GM18907 (cell line): ENCODE results near the gene SUPT16H.

ENCODE experiments used
- ATAC-seq: cut with Tn5 transposase; IDR thresholded peaks from one replicate; pipeline ENCODE4 v1.9.1; 2021; ENCODE audit warnings: mild to moderate bottlenecking, moderate library complexity; ENCODE audit not compliant: unreplicated experiment

SUPT16H gene

GRCh38 chr14:21369949-21370679, 13.7 kb downstream of the SUPT16H start:
- no peak for ATAC-seq

DNA sequence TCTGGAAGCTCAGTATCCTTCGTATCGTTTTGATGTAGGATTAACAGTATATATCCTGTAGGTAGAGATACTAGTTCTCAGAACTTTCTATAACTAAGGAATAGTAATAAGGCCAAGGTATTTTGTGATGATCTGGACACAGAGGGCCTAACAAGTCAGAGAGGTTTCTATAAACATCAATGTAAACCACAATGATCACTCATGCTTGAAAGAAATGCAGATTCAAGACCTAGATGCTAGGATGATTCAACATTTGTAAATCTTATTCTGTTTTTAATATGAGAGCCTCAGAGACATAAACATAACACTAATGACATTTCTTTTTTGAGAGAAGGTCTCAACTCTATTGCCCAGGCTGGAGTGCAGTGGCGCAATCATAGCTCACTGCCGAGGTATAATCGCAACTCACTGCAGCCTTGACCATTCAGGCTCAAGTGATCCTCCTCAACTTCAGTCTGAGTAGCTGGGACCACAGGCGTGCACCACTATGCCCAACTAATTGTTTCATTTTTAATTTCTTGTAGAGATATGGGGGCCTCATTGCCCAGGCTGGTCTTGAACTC, 16.2 kb downstream of the SUPT16H start:
- no peak for ATAC-seq

- no peak for ATAC-seq
These were observed 27.3 kb downstream of the SUPT16H start for GRCh38 chr14:21356511-21356910.

DNA sequence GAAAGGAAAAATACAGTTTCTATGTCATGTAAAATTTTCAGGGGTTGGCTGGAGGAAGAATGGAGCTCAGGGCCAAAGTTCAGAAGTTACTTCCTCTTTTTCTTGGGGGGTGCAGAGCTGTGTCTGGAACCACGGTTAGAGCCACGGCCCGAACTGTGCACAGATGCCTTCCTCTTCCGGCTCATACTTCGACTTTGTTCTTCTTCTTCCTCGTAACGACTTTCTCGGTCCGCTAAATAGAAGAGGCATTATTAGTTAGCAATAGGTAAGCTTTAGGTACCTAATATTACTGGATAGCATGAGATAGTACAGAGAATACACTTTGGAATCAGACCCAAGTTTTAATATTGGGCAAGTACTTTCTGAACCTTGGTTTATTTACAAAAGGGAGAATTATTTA, 31.2 kb downstream of the SUPT16H start:
- no peak for ATAC-seq

DNA sequence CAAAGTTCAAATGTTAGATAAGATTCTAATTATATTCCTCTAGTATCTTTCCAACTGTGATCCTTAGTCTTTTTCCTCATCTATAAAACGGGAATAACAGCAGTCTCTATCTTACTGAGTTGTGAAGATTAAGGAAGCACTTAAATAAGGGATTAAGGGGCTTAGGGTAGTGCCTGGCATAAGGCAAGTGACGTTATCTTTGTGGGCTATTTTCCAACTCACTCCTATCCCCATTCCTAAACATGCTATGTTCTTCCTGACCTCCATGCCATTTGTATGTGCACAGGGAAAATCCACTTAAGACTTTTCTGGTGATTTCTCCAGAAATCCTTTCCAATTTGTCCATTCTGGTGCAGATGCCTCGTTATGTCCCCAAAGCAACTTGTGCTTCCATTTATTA, 33.3 kb downstream of the SUPT16H start:
- no peak for ATAC-seq

DNA sequence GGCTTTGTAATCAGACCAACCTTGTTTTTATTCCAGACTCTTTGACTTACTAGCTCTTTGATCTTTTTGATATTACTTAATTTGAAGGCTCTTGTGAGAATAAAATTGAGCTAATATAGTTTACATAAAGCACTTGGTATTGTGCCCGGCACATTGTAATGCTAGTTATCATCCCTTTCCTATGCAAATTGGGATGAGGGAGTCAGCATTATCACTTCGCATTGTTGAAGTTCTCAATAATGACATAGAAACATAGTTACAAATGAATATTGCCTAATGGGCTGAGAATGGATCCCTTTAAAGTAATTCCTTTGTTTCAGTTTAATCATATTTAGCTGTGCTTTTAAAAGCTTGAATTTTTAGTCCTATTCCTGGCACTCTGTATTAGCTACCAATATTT, 36.6 kb downstream of the SUPT16H start:
- no peak for ATAC-seq

- no peak for ATAC-seq
These were observed 37.2 kb downstream of the SUPT16H start for GRCh38 chr14:21346532-21347135.

- no peak for ATAC-seq
These were observed 40.6 kb downstream of the SUPT16H start for GRCh38 chr14:21343035-21343794.

DNA sequence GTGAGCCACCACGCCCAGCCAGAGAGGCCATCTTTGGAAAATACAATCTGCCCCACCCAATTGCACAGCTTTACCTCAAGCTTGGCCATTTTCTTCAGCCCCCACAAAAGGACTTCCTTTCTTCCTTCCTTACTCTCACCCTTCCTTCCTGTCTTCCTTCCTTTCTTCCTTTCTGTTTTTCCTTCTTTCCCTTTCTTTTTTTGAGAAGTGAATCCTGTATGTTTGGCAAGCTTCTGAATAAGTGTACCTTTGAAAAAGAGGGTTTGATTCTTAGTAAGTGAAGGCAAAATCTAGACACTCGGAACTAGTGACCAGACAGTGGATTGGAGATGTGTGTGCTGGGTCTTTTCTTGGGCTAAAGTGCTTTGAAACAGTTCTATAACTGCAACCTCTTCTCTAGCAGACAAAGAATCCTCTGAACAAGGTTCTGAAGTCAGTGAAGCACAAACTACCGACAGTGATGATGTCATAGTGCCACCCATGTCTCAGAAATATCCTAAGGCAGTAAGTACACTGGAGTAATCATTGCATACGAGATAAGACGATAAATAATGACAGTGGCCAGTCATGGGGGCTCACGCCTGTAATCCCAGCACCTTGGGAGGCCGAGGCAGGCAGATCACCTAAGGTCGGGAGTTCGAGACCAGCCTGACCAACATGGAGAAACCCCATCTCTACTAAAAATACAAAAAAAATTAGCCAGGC, 49.5 kb downstream of the SUPT16H start:
- ATAC-seq = no peak

- no peak for ATAC-seq
These were observed 50.9 kb downstream of the SUPT16H start for GRCh38 chr14:21332950-21333349.

DNA sequence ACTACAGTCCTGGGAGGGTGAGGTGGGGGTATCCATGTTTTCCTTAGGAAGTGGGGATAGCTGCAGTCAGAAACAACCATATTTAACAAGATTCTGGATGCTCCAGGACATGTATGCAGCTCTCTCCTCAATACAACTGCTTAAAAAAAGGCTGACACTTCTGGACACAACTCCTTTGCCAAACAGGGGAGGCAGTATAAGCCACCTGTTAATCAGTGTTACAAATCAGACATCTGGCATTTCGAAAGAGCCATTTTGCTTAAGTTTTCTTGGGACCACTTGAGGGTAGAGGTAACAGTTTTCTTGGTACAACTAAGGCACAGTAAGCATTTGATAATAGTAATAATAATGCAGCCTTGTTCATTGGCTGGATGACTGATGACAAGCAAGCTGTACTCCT, 56.8 kb downstream of the SUPT16H start:
- ATAC-seq = no peak

- no peak for ATAC-seq
These were observed 61.1 kb downstream of the SUPT16H start for GRCh38 chr14:21322716-21323115.

- no peak for ATAC-seq
These were observed 62.9 kb downstream of the SUPT16H start for GRCh38 chr14:21320913-21321312.

DNA sequence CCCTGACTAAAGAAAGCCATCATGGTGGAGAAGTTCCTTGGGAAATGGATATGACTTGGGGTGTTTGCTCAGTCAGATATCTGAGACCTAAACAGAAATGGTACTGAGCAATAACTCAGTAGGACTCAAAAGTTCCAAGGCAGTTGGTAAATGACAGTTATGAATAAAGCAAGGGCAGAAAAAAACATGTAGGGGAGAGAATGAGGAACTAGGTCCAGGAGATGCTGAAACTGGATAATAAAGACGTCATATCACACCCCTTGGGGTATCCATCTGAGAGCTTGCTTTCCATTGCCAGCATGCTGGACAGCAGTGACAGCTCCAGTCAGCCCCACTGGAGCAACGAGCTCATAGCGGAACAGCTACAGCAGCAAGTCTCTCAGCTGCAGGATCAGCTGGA, 66.4 kb downstream of the SUPT16H start:
- ATAC-seq = no peak

- no peak for ATAC-seq
These were observed 70.3 kb downstream of the SUPT16H start for GRCh38 chr14:21313512-21313911.

- ATAC-seq = no peak
These were observed 72.2 kb downstream of the SUPT16H start for GRCh38 chr14:21311614-21312013.

DNA sequence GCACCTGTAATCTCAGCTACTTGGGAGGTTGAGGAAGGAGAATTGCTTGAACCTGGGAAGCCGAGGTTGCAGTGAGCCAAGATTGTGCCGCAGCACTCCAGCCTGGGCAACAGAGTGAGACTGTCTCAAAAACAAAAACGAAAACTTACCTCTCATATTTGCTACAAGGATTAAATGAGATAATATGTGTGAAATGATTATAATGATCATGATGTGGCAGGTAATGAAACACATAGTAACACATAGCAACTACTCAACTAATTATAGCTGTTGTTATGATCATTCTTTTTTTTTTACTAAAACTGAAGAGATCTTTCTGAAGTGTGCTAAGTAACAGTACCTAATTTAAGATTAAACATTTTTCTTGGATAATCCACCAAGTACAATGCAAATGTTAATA, 73.9 kb downstream of the SUPT16H start:
- no peak for ATAC-seq

DNA sequence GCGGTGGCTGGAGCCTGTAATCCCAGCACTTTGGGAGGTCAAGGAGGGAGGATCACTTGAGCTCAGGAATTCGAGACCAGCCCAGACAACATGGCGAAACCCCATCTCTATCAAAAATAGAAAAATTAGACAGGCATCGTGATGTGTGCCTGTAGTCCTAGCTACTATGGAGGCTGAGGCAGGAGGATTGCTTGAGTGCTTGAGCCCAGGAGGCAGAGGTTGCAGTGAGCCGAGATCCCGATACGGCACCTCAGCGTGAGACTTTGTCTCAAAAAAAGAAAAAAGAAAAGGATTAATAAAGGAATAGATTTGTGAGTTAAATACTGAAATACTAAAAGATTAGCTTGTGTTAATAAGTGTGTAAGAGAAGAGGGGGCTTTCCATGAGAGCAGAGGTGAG, 74.6 kb downstream of the SUPT16H start:
- no peak for ATAC-seq

DNA sequence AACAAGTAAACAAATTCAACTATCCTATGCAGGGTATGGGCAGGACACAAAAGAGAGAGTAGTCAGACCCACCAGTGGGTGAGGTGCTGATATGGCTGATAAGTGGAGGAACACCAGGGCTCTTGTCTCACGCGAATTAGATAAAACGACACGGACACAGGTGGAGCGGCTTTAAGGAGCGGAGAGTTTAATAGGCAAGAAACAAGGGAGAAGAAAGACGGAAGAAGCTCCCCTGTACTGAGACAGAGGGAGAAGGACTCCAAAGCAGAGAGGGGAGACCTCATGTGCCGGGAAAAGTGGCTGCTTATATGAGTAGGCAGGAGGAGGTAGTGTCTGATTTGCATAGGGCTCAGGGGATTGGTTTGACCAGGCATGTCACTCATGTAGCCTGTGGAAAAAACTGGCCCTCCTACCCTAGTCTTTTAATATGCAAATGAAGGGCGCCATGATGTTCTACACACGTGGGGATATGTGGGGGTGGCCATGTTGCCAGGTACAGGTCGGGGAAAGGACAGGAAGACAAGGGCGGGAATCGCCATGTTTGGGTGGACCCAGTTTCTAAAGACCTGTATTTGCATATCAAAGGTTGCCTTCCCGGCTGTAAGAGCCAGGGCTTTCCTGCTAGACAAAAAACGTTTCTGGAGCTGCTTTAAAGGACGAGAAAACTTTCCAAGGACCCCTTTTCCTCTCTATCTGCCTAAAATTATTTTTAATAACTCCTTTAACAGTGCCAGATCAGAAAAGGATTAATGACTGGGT, 75.2 kb downstream of the SUPT16H start:
- ATAC-seq = peak; percentile 82

DNA sequence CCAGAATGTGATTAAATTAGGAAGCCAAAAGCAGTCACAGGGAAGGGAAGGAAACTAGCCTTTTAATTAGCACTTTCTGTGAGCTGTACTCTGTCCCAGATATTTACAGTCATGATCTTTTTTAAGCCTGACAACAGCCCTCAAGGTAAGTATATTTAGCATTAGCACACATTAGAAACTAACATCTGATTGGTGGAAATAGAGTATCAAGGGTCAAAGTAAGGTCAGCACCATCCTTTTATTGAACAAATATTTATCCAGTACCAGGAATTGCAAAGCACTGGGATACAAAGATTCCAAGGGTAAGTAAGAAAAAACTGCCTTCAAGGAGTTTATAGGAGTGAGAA, 75.7 kb downstream of the SUPT16H start:
- ATAC-seq = peak; percentile 16

GRCh38 chr14:21307637-21308036, 76.2 kb downstream of the SUPT16H start:
- ATAC-seq = no peak
